HG02981 (cell line): Measurements from ENCODE around the gene VPS39.

Source experiments
- ATAC-seq: cut with Tn5 transposase; IDR thresholded peaks from one replicate; pipeline ENCODE4 v1.9.1; 2021; ENCODE audit warnings: mild to moderate bottlenecking, moderate library complexity; ENCODE audit not compliant: unreplicated experiment

VPS39 gene

DNA sequence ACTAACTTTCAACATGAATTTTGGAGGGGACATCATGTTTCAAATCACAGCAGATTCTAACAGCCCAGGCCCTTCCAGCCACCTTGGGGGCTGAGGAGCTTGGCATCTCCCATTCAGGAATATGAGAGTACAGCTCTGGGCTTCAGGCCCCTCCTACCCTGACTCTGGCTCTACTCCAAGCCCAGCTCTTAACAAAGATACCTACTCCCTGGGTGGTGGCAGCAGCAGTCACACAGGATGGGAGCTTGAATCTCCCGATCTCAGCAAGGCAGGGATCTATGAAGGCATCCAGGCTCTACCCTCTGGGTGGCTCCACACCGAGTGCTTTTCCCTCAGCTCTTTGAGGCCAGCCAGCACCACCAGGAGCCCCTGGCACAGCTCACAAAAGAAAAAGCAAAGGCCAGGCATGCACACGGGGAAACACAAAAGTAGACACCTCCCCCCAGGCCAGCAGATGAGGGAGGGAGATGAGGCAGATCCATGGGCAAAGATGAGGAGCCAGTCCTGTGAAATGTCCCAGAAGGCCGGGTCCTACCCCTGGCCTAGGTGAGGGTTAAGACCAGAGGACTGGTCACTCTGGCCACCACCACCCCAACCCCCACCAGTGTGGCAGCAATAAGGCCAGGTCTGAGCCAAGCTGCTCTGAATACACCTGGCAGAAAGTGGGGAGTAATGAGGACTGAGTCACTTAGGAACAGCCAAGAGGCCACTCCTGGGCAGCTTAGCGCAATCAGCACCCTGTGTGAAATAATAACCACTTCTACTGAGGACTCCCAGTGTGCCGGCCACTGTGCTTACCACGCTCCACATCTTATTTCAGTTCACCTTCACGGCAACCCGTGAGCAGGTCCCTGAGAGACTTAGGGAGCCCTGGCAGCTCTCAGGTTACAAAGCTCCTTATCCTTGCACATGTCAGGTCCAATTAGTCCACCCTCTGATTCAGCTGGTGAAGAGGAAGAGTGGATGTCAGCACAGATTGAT lies 76.0 kb downstream of the VPS39 start:
- no peak for ATAC-seq

DNA sequence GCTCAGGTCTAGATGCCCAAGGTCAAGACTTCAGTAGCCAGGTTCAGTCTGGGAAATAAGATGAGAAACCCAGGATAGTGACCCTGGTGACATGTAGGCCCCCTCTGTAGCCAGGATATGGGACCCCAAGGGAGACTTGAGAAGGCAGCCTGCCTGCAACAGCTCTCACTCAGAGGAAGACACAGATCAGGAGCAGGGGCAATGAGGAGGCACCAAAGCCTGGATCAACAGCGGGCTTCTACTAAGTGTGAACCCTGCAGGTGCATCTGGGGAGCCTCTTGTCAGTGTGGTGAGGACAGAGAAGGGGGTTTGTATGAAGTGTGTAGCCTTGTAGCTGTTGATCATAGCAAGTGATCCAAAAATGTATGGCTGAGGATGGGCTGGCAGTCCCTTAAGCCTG lies 77.1 kb downstream of the VPS39 start:
- no peak for ATAC-seq

DNA sequence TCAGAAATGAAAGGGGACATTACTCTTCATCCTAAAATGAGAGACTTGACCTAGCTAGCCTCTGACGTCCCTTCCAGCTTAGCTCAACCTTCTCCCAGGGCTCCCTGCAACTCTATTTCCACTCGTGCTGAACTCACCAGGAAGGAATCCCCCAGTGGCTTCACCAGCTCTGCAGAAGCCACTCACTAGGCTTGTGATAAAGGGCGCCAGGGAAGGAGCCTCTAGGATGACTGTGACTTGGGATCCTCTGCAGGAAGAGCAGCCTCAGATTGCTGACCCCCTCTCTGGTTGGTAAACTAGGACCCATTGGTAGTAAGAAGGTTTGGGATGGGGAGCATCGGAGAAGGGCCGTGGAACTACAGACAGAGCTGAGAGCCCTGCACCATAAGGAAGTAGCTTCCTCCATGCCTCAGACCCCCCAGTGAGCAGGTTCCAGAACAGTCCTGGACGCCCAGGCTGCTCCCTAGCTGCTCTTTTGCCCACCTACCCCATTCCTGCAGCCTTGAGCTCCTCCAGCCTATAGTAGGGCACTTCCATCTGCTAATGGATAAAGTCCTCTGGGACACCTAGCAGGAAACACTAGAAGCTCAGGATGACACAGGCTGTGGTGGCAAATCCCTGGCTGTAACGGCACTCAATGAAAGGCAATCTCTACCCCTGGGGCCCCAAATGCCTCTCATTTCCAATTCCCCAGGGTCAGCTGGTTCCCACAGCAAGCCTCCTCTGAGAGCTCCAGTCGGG lies 77.7 kb downstream of the VPS39 start:
- no peak for ATAC-seq

DNA sequence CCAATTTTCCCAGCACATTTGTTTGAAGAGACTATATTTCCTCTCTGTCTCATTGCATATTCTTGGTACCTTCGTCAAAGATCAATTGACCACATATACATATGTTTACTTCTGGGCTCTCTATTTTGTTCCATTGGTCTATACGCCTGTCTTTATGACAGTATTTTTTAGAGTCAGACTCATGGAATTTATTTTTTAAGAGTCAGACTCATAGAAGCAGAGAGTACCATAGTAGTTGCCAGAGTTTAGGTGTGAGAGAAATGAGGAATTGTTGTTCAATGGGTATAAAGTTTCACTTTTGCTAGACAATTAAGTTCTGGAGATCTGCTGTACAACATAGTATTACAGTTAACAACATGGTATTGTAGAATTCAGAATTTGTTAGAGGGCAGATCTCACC lies 78.7 kb downstream of the VPS39 start:
- no peak for ATAC-seq

DNA sequence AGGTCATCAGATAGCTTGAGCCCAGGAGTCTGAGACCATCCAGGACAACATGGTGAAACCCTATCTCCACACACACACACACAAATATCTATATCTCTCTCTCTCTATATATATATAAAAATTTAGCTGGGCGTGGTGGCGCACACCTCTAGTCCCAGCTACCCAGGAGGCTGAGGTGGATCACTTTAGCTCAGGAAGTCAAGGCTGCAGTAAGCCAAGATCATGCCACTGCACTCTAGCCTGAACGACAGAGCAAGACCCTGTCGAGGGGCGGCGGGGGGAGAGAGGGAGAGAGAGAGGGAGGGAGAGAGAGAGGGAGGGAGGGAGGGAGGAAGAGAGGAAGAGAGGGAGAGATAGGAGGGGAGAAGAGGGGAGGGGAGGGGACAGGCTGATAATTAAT lies 79.6 kb downstream of the VPS39 start:
- no peak for ATAC-seq

DNA sequence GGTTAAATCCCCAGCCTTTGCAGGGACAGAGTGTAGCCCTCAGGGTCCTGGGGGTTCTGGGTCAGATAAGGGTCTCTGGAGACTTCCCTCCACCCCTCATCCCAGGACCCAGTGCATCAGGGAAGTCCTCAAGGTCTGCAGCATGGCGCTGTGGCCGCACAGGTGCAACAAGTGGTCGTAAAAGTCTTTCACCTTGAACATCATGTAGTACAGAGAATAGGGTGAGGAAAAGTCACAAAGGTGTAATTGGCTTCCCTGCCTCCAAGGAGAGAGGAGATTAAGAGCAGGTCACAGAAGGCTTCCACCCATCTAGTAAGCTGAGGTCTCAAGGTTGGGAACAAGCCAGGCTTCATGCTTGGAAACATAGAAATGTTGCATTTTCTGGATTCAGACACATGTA lies 84.6 kb downstream of the VPS39 start:
- no peak for ATAC-seq

DNA sequence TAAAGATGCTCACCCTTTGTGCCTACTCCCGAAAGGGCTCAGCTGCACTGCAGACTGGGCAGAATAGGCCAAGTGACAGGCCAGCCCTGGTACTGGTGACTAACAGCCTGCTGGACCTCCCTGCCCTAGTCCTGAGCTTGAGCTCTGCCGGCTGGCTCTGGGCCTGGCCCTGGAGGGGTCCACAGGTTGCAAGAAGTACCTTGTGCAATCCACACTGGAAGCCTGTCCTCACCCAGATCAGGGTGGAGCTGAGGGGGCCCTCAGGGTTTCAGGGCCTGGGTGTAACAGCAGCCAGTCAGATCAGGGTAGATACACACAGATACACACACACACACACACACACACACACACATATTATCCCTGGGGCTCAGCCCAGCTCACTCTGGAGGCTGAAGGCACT lies 86.4 kb downstream of the VPS39 start:
- no peak for ATAC-seq

DNA sequence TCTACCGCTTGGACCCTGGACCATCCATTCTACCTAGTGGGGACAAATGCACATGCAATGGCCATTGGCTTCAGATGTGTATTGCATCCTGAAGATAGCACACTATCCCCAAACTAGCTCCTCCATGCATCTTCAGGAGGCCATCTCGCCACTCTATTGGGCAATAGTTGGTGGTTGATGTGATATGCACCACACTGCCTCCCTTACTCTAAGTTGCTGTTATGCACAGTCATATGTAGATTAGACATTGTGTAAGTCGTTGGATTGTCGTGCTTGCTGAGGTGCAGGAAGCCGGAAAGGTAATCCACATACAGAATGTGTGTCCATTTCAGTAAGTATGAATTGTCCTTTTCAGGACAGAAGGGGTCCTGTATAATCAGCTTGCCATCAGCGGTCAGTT lies 87.1 kb downstream of the VPS39 start:
- ATAC-seq, result no peak

DNA sequence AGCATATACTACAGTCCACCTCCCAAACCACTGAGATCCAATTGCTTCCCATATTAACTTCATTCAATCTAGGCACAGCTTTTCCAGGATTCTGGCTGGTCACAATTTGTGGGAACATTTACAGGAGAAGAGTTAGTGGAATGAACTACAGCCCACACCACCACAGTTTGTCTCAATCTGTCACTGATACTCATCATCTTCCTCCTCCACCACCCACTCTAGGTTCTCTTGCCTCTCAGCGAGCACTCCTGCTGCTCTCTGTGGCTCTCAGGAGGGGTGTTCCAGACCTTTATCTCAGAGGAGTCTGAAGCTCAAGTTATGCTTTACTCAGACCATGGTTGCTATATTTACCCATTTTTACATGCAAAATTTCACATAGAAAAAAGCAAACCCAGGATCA lies 87.8 kb downstream of the VPS39 start:
- no peak for ATAC-seq

DNA sequence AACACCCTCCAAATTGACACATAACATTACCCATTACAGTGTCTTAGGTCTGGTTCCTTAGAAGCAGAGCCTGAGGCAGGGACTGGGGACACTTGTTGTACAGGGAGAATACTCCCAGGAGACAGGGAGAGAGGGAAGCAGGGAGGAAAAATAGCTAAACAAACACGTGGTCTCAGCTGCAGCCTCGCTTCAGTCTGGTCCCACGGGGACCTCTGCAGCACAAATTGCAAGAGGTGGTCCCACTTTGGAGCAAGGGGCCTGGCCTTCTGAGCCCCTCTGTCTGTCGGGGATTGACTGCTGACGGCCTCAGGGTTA lies 88.7 kb downstream of the VPS39 start:
- no peak for ATAC-seq

DNA sequence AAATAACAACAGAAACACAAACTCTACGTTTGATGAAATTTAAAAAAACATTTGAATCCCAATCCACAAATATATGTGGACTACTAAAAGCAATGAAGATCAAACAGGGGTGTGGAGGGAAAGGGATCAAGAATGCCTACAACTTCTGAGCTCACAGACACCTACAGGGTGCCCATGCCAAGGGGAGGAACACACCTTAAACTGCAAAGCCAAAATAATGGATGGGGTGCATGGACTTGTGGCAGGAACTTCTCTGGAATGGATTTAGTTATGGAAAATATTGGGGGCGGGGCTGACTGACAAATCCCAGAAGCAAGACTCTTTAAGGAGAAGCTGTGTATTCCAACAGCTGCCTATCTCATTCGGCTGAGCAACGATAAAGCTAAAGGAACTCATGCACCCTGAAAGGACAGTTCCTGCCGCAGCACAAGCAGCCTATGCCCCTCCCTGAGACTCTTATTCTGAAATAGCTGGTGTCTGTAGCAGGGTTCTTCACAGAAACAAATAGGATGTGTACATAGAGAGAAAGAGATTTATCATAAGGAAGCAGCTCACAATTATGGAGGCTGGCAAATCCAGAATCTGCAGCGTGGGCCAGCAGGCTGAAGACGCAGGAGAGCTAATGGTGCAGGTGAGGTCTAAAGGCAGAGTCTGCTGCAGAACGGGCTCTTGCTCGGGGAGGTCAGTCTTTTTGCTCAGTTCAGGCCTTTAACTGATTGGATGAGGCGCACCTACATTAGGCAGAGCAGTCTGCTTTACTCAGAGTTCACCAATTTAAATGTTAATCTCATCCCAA lies 89.3 kb downstream of the VPS39 start:
- ATAC-seq, result no peak

DNA sequence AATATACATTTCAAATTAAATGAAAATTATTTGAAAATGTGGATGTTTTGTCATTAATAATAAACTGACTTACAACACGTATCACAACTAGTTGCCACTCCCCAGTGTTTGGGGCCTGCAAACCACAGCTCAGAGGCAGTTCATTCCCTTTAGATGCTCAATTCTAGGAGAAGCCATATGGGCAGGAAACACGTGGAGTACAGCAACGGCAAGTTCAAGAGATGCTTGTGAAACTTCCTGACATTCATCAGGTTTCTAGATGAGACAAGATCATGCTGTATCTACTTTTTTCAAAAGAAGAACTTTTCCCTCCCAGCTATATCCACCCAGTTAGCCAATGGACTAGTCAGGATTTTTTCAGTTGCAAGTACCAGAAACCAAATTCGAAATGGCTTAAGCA lies 96.2 kb downstream of the VPS39 start:
- no peak for ATAC-seq

DNA sequence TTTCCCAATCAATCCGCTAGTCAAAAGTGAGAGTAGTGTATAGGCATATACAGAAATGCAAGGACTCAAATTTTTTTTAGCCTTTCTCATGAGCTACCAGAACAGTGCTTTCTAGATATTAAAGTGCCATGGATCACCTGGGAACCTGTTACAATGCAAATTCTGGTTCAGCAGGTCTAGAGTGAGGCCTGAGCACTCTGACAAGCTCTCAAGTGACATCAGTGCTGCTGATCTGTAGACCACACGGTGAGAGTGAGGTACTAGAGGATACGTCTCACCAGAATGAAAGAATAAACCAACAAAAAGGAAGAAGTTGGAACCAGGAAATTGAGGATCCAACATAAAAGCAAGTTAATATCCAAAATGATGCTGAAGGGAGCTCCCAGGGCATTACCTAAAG lies 97.7 kb downstream of the VPS39 start:
- ATAC-seq, result no peak

DNA sequence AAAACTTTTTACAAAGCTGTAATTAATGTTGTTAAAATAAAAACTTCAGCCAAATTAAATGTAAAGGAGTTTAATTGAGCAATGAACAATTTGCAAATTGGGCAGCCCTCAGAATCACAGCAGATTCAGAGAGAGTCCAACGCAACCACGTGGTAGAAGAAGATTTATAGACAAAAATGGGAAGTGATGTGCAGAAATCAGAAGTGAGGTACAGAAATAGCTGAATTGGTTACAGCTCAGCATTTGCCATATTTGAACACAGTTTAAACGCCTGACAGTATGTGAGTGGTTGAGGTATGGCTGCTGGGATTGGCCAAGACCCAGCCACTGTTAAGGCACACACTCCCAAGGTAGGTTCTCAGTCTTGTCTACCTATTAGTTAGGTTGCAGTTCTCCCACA lies 99.3 kb downstream of the VPS39 start:
- ATAC-seq, result no peak
